Upper lobe of right lung (tissue), 1 donor: ENCODE data around the gene SYNPO. TPM values are rescaled to one million over a fixed set of nuclear protein-coding genes. Genes with fewer than 3 reads are reported as not detected.
A peak's percentile ranks its signal among the peaks of the same experiment; 100 is the strongest.

ENCODE experiments used
- ATAC-seq: fragments of 200-7000 bp; cut with Tn5 transposase; one replicate; pipeline ENCODE4 v1.9.1; 2020; ENCODE audit warnings: mild to moderate bottlenecking, moderate library complexity
- DNase-seq: peaks from one replicate; pipeline ENCODE4 v3.0.0-alpha.2; 2020
- H3K27ac ChIP-seq: fragments of 200-600 bp; one replicate; pipeline ENCODE4 v1.8.0; 2022
- H3K27me3 ChIP-seq: fragments of 200-600 bp; one replicate; pipeline ENCODE4 v1.8.0; 2022; ENCODE audit warnings: mild to moderate bottlenecking
- H3K36me3 ChIP-seq: fragments of 200-600 bp; one replicate; pipeline ENCODE4 v1.8.0; 2022
- H3K4me1 ChIP-seq: fragments of 200-600 bp; one replicate; pipeline ENCODE4 v1.8.0; 2022
- H3K4me3 ChIP-seq: fragments of 200-600 bp; one replicate; pipeline ENCODE4 v1.8.0; 2022; ENCODE audit warnings: mild to moderate bottlenecking
- H3K9me3 ChIP-seq: fragments of 200-600 bp; one replicate; pipeline ENCODE4 v1.8.0; 2022
- CTCF ChIP-seq: fragments of 200-600 bp; IDR thresholded peaks from one replicate; pipeline ENCODE4 v1.8.0; 2022; ENCODE audit warnings: antibody characterized with exemption
- intact Hi-C: fragments of 100-400 bp; cut with DNase I; formaldehyde crosslinking; loops from one replicate; pipeline ENCODE4 v1.11.0; 2022
- total RNA-seq: library from RNA; stranded (reverse); fragmentation: NEBNext Ultra II Directional; extraction: Animal tissue kit (Norgen Biotek cat#: 25700); gene quantifications from one replicate; pipeline ENCODE4 v1.2.1, GENCODE V29; 2021
- donor health status: DM: no; HTN: yes; CAD: no; lungs with severe emphysema.

Gene SYNPO
- total RNA-seq, 1 donor from 2014 or later, result 151 TPM

- Histone ChIP-seq H3K4me3 (no peak overlapping the region), H3K36me3 (peaks cover 17% of the 10 kb centered on the region), H3K4me1 (peaks cover 71% of the 10 kb centered on the region), H3K27ac (peak overlapping the region; percentile 25), H3K27me3 (no peaks in the 10 kb centered on the region), H3K9me3 (no peaks in the 10 kb centered on the region)
- no peak for DNase-seq
- TF ChIP-seq CTCF, result no peak
- intact Hi-C loops, result no loop called here
- no peak for ATAC-seq
Observed at GRCh38 chr5:150644514-150644913, 4.1 kb downstream of the SYNPO start.

- Histone ChIP-seq H3K4me3 (no peak overlapping the region), H3K27ac (peak overlapping the region; percentile 25), H3K4me1 (peaks cover 64% of the 10 kb centered on the region), H3K9me3 (no peaks in the 10 kb centered on the region), H3K27me3 (no peaks in the 10 kb centered on the region), H3K36me3 (peaks cover 21% of the 10 kb centered on the region)
- intact Hi-C loops, result no loop called here
- no peak for TF ChIP-seq CTCF
- ATAC-seq (no peak), DNase-seq (no peak)
Observed at GRCh38 chr5:150645070-150645700, 4.7 kb downstream of the SYNPO start.

GRCh38 chr5:150647275-150648251 lies 7.1 kb downstream of the SYNPO start:
- Histone ChIP-seq H3K9me3 (no peaks in the 10 kb centered on the region), H3K27me3 (no peaks in the 10 kb centered on the region), H3K27ac (no peak overlapping the region), H3K4me1 (peaks cover 40% of the 10 kb centered on the region), H3K36me3 (peaks cover 32% of the 10 kb centered on the region), H3K4me3 (no peak overlapping the region)
- DNase-seq, result peak; percentile 82
- intact Hi-C loops, result no loop called here
- TF ChIP-seq CTCF, result no peak
- peak; percentile 75 for ATAC-seq

- Histone ChIP-seq H3K27ac (no peak overlapping the region), H3K36me3 (peaks cover 32% of the 10 kb centered on the region), H3K9me3 (no peaks in the 10 kb centered on the region)
Observed at GRCh38 chr5:150648294-150649107, 8.0 kb downstream of the SYNPO start.

More at GRCh38 chr5:150648294-150649107, 8.0 kb downstream of the SYNPO start:
- intact Hi-C loops, result no loop called here
- TF ChIP-seq CTCF, result no peak
- no peak overlapping the region for H3K4me3 ChIP-seq
- DNase-seq (no peak), ATAC-seq (no peak)
- no peaks in the 10 kb centered on the region for H3K27me3 ChIP-seq
- peaks cover 38% of the 10 kb centered on the region for H3K4me1 ChIP-seq
